ENCODE data around the gene SPIRE2.

DNA sequence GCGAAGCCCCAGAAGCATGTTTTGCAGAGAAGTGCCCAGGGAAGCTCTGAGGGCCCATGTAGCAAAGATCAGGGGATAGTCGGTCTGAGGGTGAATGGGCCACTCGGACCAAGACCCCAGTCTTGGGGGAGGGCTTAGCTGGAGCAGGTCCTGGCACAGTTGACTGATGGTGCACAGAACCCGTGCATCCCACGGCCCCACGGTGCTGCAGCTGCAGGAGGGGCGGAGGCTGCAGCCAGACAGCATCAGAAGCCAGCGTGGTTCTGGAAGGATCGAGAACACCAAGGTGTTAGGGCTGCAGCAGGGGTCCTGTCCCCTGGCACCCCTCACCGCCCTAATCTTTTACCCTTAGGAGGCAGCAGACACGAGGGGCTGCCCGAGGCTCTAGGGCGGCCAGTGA lies 83.9 kb downstream of the SPIRE2 start:
- TF ChIP-seq, protein P1, sequence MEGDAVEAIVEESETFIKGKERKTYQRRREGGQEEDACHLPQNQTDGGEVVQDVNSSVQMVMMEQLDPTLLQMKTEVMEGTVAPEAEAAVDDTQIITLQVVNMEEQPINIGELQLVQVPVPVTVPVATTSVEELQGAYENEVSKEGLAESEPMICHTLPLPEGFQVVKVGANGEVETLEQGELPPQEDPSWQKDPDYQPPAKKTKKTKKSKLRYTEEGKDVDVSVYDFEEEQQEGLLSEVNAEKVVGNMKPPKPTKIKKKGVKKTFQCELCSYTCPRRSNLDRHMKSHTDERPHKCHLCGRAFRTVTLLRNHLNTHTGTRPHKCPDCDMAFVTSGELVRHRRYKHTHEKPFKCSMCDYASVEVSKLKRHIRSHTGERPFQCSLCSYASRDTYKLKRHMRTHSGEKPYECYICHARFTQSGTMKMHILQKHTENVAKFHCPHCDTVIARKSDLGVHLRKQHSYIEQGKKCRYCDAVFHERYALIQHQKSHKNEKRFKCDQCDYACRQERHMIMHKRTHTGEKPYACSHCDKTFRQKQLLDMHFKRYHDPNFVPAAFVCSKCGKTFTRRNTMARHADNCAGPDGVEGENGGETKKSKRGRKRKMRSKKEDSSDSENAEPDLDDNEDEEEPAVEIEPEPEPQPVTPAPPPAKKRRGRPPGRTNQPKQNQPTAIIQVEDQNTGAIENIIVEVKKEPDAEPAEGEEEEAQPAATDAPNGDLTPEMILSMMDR (conservative IDR thresholded peaks at IDR 0.05 in 1 of 2, IDR thresholded peaks at IDR 0.05 in 1 of 2; ENCODE audit: extremely low read depth in 1 of 2, insufficient read depth in 1 of 2, low read depth in 1 of 2, low read length in 2 of 2): no peak
- no peak for TF ChIP-seq EZH2 (IDR thresholded peaks at IDR 0.05; ENCODE audit: borderline replicate concordance, low read length)
